SK-N-SH treated with all-trans-retinoic acid at 6 μM for 48 hours (cell line): ENCODE data around the gene SLC22A4.

Experiments
- ATAC-seq: fragments of 200-7000 bp; cut with Tn5 transposase; 3 replicates; pipeline ENCODE4 v1.9.1; 2020; ENCODE audit warnings: mild to moderate bottlenecking, moderate library complexity
- BACH2 ChIP-seq: fragments of 250-450 bp; sonication (Bioruptor Pico); IDR thresholded peaks from 2 replicates; pipeline ENCODE4 v1.9.0; 2021; ENCODE audit warnings: mild to moderate bottlenecking, borderline replicate concordance
- CSDC2 ChIP-seq: fragments of 250-450 bp; sonication (Bioruptor Pico); IDR thresholded peaks from 2 replicates; pipeline ENCODE4 v1.5.0; 2020; ENCODE audit warnings: mild to moderate bottlenecking, moderate library complexity
- ESRRG ChIP-seq: fragments of 250-450 bp; sonication (Bioruptor Pico); IDR thresholded peaks from 2 replicates; pipeline ENCODE4 v1.6.1; 2021; ENCODE audit warnings: mild to moderate bottlenecking
- ISL1 ChIP-seq: fragments of 250-450 bp; sonication (Bioruptor Pico); IDR thresholded peaks from 2 replicates; pipeline ENCODE4 v2.1.2; 2022; ENCODE audit warnings: mild to moderate bottlenecking, moderate library complexity
- PPARA ChIP-seq: fragments of 250-450 bp; sonication (Bioruptor Pico); IDR thresholded peaks from 2 replicates; pipeline ENCODE4 v1.5.0; 2020; ENCODE audit warnings: mild to moderate bottlenecking, borderline replicate concordance
- RARB ChIP-seq: fragments of 250-450 bp; sonication (Bioruptor Pico); IDR thresholded peaks from 2 replicates; pipeline ENCODE4 v1.8.0; 2021; ENCODE audit warnings: mild to moderate bottlenecking, moderate library complexity
- SNAI2 ChIP-seq: fragments of 250-450 bp; sonication (Bioruptor Pico); IDR thresholded peaks from 2 replicates; pipeline ENCODE4 v1.5.0; 2020; ENCODE audit warnings: mild to moderate bottlenecking, moderate library complexity
- TCF4 ChIP-seq: fragments of 250-450 bp; sonication (Bioruptor Pico); IDR thresholded peaks from 2 replicates; pipeline ENCODE4 v1.8.0; 2021; ENCODE audit warnings: mild to moderate bottlenecking, moderate library complexity, borderline replicate concordance
- TOX ChIP-seq: fragments of 250-450 bp; sonication (Bioruptor Pico); IDR thresholded peaks from 2 replicates; pipeline ENCODE4 v1.8.0; 2021; ENCODE audit warnings: mild to moderate bottlenecking, moderate library complexity, borderline replicate concordance
- ZC3H10 ChIP-seq: fragments of 250-450 bp; sonication (Bioruptor Pico); IDR thresholded peaks from 2 replicates; pipeline ENCODE4 v1.5.1; 2021; ENCODE audit warnings: mild to moderate bottlenecking, moderate library complexity
- ZFP3 ChIP-seq: fragments of 250-450 bp; sonication (Bioruptor Pico); IDR thresholded peaks from 2 replicates; pipeline ENCODE4 v1.5.0; 2020; ENCODE audit warnings: mild to moderate bottlenecking, moderate library complexity
- ZFP30 ChIP-seq: fragments of 450-650 bp; formaldehyde crosslinking; IDR thresholded peaks from 2 replicates; pipeline ENCODE4 v1.5.0; 2022; ENCODE audit warnings: mild to moderate bottlenecking, moderate library complexity
- ZNF8 ChIP-seq: fragments of 450-650 bp; formaldehyde crosslinking; IDR thresholded peaks from 2 replicates; pipeline ENCODE4 v1.5.0; 2020; ENCODE audit warnings: mild to moderate bottlenecking, moderate library complexity
- TF ChIP-seq, protein P1 (sequence below): fragments of 250-450 bp; sonication (Bioruptor Pico); IDR thresholded peaks from 2 replicates; pipeline ENCODE4 v1.8.0; 2020; ENCODE audit warnings: mild to moderate bottlenecking, moderate library complexity, borderline replicate concordance
- TF ChIP-seq, protein P2 (sequence below): fragments of 250-450 bp; sonication (Bioruptor Pico); IDR thresholded peaks from 2 replicates; pipeline ENCODE4 v1.8.0; 2021; ENCODE audit warnings: low read depth, mild to moderate bottlenecking, moderate library complexity, borderline replicate concordance
- TF ChIP-seq, protein P3 (sequence below): fragments of 250-450 bp; sonication (Bioruptor Pico); IDR thresholded peaks from 2 replicates; pipeline ENCODE4 v1.5.1; 2020; ENCODE audit warnings: low read depth, mild to moderate bottlenecking, moderate library complexity
- TF ChIP-seq, protein P4 (sequence below): fragments of 250-450 bp; sonication (Bioruptor Pico); IDR thresholded peaks from 2 replicates; pipeline ENCODE4 v1.5.1; 2021; ENCODE audit warnings: mild to moderate bottlenecking, moderate library complexity
- TF ChIP-seq, protein P5 (sequence below): fragments of 250-450 bp; sonication (Bioruptor Pico); IDR thresholded peaks from 2 replicates; pipeline ENCODE4 v1.5.0; 2020; ENCODE audit warnings: mild to moderate bottlenecking, moderate library complexity

SLC22A4 gene

DNA sequence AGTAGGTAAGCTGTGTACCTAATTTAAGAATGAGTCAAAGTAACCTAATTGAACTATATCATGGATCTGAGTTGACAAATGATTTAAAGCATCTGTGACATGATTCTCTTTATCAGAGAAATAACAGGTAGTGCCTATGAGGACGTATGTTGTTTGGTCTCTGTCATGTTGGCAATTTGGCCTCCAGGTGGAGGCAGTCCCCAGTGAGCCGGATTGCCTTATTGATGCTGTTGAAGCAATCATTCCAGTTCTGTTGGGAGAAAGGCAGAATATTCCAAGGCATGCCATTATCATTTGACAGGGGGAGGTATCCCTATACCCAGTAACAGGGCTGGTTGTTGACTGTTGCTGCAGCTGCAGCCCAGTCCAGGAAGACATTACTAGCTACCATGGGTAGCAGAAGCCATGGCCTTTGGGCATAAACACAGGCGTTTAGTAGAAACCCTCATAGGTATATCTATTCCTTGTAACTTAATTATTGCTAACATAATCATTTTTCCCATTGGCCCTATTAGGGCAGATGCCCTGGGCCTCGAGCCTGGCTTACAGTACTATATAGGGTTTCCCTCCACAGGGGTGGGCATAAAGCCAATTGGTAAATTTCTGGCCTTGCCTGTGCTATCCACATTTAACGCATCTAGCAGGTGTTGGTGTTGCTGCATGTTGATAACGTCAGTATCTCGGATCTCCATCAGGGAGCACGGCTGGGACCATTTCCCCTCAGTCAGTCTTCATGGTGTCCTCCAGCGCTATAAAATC is 12.2 kb upstream of the SLC22A4 start:
- ATAC-seq = no peak
- TF ChIP-seq, protein P1, sequence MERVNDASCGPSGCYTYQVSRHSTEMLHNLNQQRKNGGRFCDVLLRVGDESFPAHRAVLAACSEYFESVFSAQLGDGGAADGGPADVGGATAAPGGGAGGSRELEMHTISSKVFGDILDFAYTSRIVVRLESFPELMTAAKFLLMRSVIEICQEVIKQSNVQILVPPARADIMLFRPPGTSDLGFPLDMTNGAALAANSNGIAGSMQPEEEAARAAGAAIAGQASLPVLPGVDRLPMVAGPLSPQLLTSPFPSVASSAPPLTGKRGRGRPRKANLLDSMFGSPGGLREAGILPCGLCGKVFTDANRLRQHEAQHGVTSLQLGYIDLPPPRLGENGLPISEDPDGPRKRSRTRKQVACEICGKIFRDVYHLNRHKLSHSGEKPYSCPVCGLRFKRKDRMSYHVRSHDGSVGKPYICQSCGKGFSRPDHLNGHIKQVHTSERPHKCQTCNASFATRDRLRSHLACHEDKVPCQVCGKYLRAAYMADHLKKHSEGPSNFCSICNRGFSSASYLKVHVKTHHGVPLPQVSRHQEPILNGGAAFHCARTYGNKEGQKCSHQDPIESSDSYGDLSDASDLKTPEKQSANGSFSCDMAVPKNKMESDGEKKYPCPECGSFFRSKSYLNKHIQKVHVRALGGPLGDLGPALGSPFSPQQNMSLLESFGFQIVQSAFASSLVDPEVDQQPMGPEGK (CRISPR knock-in tag) = no peak
- TF ChIP-seq RARB (CRISPR knock-in tag) (no peak), ZFP30 (CRISPR knock-in tag) (no peak), ISL1 (CRISPR knock-in tag) (no peak), BACH2 (CRISPR knock-in tag) (no peak)

DNA sequence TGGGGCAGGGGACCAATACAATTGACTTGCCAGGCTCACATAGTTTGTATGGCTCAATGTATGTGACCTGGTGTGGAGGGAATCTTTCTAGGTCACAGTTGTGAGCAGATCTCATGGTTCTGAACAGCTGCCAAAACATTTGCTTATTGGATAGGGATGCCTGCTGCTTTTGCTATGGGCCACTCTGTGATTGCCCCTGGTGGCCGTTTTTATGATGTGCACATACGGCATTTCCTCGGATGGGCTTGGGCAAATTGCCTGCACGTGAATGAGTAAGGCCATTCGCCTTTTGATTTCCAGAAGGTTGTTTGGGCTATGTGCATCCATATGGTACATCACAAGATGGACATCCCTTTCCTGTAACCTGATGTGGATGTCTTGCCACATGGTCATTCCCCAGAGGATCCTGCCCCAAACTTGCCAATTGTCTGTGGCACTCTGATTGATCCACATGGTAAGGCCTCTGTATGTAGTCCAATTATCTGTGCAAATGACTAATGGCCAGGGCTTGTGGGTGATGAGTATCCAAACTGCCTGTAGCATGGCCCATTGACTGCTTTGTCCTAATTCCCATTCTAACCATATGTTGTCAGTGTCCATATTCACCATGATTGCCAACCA is 10.7 kb upstream of the SLC22A4 start:
- TF ChIP-seq ISL1 (CRISPR knock-in tag) (no peak), ZNF8 (no peak), TCF4 (CRISPR knock-in tag) (no peak), ZFP3 (no peak), BACH2 (CRISPR knock-in tag) (no peak), TOX (CRISPR knock-in tag) (no peak), CSDC2 (no peak), SNAI2 (CRISPR knock-in tag) (no peak), ESRRG (CRISPR knock-in tag) (no peak)
- TF ChIP-seq, protein P2, sequence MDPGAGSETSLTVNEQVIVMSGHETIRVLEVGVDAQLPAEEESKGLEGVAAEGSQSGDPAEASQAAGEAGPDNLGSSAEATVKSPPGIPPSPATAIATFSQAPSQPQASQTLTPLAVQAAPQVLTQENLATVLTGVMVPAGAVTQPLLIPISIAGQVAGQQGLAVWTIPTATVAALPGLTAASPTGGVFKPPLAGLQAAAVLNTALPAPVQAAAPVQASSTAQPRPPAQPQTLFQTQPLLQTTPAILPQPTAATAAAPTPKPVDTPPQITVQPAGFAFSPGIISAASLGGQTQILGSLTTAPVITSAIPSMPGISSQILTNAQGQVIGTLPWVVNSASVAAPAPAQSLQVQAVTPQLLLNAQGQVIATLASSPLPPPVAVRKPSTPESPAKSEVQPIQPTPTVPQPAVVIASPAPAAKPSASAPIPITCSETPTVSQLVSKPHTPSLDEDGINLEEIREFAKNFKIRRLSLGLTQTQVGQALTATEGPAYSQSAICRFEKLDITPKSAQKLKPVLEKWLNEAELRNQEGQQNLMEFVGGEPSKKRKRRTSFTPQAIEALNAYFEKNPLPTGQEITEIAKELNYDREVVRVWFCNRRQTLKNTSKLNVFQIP = no peak
- TF ChIP-seq, protein P1 (CRISPR knock-in tag) = no peak
- TF ChIP-seq, protein P3, sequence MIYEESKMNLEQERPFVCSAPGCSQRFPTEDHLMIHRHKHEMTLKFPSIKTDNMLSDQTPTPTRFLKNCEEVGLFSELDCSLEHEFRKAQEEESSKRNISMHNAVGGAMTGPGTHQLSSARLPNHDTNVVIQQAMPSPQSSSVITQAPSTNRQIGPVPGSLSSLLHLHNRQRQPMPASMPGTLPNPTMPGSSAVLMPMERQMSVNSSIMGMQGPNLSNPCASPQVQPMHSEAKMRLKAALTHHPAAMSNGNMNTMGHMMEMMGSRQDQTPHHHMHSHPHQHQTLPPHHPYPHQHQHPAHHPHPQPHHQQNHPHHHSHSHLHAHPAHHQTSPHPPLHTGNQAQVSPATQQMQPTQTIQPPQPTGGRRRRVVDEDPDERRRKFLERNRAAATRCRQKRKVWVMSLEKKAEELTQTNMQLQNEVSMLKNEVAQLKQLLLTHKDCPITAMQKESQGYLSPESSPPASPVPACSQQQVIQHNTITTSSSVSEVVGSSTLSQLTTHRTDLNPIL (CRISPR knock-in tag) = no peak
- peak; percentile 80 for ATAC-seq

DNA sequence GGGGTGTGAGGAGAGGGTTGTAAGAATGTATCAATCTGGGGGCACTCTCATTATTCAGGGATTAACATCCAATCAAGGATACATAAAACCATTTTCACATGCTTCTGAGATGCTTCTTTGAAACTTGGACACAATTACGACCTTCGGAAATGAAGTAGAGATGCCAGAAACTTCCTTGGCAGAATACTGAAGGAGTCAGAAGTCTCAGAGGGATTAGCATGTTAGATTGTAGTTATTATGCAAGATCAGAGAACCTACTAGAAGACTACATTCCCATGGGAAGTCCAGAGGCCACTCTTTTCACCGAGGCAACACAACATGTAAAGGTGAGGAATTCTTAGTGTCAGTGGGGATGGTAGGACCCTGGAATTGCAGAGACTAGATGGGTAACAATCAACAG is 5.1 kb upstream of the SLC22A4 start:
- TF ChIP-seq, protein P2 = no peak
- TF ChIP-seq ZNF8 (no peak), ZC3H10 (CRISPR knock-in tag) (no peak), ESRRG (CRISPR knock-in tag) (no peak)

DNA sequence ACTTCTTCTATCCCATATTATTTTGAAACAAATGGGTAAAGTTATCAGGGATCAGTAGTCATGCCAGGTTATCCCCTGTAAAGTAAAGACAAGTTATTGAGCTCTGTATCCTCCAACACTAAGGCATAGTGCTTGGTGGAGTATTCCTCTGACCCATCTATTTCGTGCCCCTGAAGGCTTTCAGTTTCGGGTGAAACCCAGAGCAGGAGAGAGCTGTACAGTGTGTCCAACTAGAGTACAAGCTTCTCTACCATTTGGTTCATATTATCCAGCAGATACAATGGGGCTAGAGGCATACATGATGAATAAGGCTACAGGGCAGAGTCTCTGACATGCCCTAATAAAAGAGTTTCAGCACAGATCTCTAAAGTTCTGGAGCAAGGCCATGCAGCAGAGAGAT is 3.2 kb upstream of the SLC22A4 start:
- TF ChIP-seq, protein P4, sequence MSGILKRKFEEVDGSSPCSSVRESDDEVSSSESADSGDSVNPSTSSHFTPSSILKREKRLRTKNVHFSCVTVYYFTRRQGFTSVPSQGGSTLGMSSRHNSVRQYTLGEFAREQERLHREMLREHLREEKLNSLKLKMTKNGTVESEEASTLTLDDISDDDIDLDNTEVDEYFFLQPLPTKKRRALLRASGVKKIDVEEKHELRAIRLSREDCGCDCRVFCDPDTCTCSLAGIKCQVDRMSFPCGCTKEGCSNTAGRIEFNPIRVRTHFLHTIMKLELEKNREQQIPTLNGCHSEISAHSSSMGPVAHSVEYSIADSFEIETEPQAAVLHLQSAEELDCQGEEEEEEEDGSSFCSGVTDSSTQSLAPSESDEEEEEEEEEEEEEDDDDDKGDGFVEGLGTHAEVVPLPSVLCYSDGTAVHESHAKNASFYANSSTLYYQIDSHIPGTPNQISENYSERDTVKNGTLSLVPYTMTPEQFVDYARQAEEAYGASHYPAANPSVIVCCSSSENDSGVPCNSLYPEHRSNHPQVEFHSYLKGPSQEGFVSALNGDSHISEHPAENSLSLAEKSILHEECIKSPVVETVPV (CRISPR knock-in tag) = no peak
- TF ChIP-seq PPARA (CRISPR knock-in tag) = no peak
- TF ChIP-seq BACH2 (CRISPR knock-in tag) = no peak
- TF ChIP-seq, protein P5, sequence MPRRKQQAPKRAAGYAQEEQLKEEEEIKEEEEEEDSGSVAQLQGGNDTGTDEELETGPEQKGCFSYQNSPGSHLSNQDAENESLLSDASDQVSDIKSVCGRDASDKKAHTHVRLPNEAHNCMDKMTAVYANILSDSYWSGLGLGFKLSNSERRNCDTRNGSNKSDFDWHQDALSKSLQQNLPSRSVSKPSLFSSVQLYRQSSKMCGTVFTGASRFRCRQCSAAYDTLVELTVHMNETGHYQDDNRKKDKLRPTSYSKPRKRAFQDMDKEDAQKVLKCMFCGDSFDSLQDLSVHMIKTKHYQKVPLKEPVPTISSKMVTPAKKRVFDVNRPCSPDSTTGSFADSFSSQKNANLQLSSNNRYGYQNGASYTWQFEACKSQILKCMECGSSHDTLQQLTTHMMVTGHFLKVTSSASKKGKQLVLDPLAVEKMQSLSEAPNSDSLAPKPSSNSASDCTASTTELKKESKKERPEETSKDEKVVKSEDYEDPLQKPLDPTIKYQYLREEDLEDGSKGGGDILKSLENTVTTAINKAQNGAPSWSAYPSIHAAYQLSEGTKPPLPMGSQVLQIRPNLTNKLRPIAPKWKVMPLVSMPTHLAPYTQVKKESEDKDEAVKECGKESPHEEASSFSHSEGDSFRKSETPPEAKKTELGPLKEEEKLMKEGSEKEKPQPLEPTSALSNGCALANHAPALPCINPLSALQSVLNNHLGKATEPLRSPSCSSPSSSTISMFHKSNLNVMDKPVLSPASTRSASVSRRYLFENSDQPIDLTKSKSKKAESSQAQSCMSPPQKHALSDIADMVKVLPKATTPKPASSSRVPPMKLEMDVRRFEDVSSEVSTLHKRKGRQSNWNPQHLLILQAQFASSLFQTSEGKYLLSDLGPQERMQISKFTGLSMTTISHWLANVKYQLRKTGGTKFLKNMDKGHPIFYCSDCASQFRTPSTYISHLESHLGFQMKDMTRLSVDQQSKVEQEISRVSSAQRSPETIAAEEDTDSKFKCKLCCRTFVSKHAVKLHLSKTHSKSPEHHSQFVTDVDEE (CRISPR knock-in tag) = no peak
- TF ChIP-seq, protein P2 = no peak
- TF ChIP-seq ZFP3 = no peak
- no peak for TF ChIP-seq ZNF8
- no peak for TF ChIP-seq CSDC2
- TF ChIP-seq ZC3H10 (CRISPR knock-in tag) = no peak
- no peak for ATAC-seq

More for the DNA sequence above, 5.1 kb upstream of the SLC22A4 start:
- no peak for ATAC-seq
